ENCODE measurements around the gene CSRNP3. TPM values are rescaled to one million over a fixed set of nuclear protein-coding genes. Genes with fewer than 3 reads are reported as not detected.

The CSRNP3 gene
- total RNA-seq, 1 donor from 2014 or later, result not detected

GRCh38 chr2:165474619-165475276 is 5.2 kb downstream of the CSRNP3 start:
- intact Hi-C loops (cut with micrococcal nuclease), result no loop called here
- H3K9me3 Mint-ChIP-seq, result no peaks in the 10 kb centered on the region
- TF ChIP-seq CTCF (IDR thresholded peaks at IDR 0.05), result no peak
- no peaks in the 10 kb centered on the region for H3K36me3 Mint-ChIP-seq (ENCODE audit: low read depth)
- CTCF ChIA-PET, result no interaction called here
- POLR2A ChIA-PET, result no interaction called here
- H3K27ac Mint-ChIP-seq, result no peak overlapping the region
- DNase-seq, result no peak
- no peak for ATAC-seq (ENCODE audit: low read depth)
- H3K4me1 Mint-ChIP-seq, result no peaks in the 10 kb centered on the region
- no peak overlapping the region for H3K4me3 Mint-ChIP-seq
- H3K27me3 Mint-ChIP-seq, result no peaks in the 10 kb centered on the region

GRCh38 chr2:165475277-165476004 is 5.9 kb downstream of the CSRNP3 start:
- no peak for DNase-seq
- intact Hi-C loops (cut with micrococcal nuclease), result no loop called here
- Mint-ChIP-seq H3K9me3 (no peaks in the 10 kb centered on the region), H3K36me3 (ENCODE audit: low read depth) (no peaks in the 10 kb centered on the region), H3K4me1 (no peaks in the 10 kb centered on the region), H3K27ac (no peak overlapping the region), H3K27me3 (no peaks in the 10 kb centered on the region), H3K4me3 (no peak overlapping the region)
- ATAC-seq (ENCODE audit: low read depth), result no peak
- CTCF ChIA-PET, result no interaction called here
- no peak for TF ChIP-seq CTCF (IDR thresholded peaks at IDR 0.05)
- POLR2A ChIA-PET, result no interaction called here

- no peak for TF ChIP-seq CTCF (IDR thresholded peaks at IDR 0.05)
- no peaks in the 10 kb centered on the region for H3K4me1 Mint-ChIP-seq
- no peaks in the 10 kb centered on the region for H3K27me3 Mint-ChIP-seq
- ATAC-seq (ENCODE audit: low read depth), result no peak
- POLR2A ChIA-PET, result no interaction called here
- H3K27ac Mint-ChIP-seq, result no peak overlapping the region
- H3K4me3 Mint-ChIP-seq, result no peak overlapping the region
- intact Hi-C loops (cut with micrococcal nuclease), result no loop called here
- H3K36me3 Mint-ChIP-seq (ENCODE audit: low read depth), result no peaks in the 10 kb centered on the region
- no peaks in the 10 kb centered on the region for H3K9me3 Mint-ChIP-seq
- DNase-seq, result no peak
- CTCF ChIA-PET, result no interaction called here
Measured at GRCh38 chr2:165479856-165480255, 10.4 kb downstream of the CSRNP3 start.

GRCh38 chr2:165494573-165494972 is 25.1 kb downstream of the CSRNP3 start:
- no peak overlapping the region for H3K27ac Mint-ChIP-seq
- H3K4me1 Mint-ChIP-seq, result no peaks in the 10 kb centered on the region
- no peaks in the 10 kb centered on the region for H3K36me3 Mint-ChIP-seq (ENCODE audit: low read depth)
- intact Hi-C loops (cut with micrococcal nuclease), result no loop called here
- H3K9me3 Mint-ChIP-seq, result no peaks in the 10 kb centered on the region
- no peaks in the 10 kb centered on the region for H3K27me3 Mint-ChIP-seq
- H3K4me3 Mint-ChIP-seq, result no peak overlapping the region
- TF ChIP-seq CTCF (IDR thresholded peaks at IDR 0.05), result no peak
- CTCF ChIA-PET, result no interaction called here
- DNase-seq, result no peak
- no peak for ATAC-seq (ENCODE audit: low read depth)
- POLR2A ChIA-PET, result no interaction called here

- Mint-ChIP-seq H3K4me1 (no peaks in the 10 kb centered on the region), H3K36me3 (ENCODE audit: low read depth) (no peaks in the 10 kb centered on the region), H3K4me3 (no peak overlapping the region), H3K27me3 (no peaks in the 10 kb centered on the region), H3K27ac (no peak overlapping the region), H3K9me3 (no peaks in the 10 kb centered on the region)
- DNase-seq (no peak), ATAC-seq (ENCODE audit: low read depth) (no peak)
- TF ChIP-seq CTCF (IDR thresholded peaks at IDR 0.05), result no peak
- ChIA-PET CTCF (no interaction called here), POLR2A (no interaction called here)
- intact Hi-C loops (cut with micrococcal nuclease), result loop anchor here (1.0 kb wide), 1 partner anchor 16 kb away; no protein-coding TSS in a partner anchor
Measured at GRCh38 chr2:165497659-165498317, 28.3 kb downstream of the CSRNP3 start.

Data from activated B cell treated with CpG ODN at 0.5 μM for 24 hours (primary cell).